ENCODE results near the gene CLEC2D. TPM values are rescaled to one million over a fixed set of nuclear protein-coding genes. Genes with fewer than 3 reads are reported as not detected.

CLEC2D gene
- total and polyA plus RNA-seq, 2 donors (not counting 1 experiment from before 2014, with no cell fraction given), result 158 to 426 TPM

DNA sequence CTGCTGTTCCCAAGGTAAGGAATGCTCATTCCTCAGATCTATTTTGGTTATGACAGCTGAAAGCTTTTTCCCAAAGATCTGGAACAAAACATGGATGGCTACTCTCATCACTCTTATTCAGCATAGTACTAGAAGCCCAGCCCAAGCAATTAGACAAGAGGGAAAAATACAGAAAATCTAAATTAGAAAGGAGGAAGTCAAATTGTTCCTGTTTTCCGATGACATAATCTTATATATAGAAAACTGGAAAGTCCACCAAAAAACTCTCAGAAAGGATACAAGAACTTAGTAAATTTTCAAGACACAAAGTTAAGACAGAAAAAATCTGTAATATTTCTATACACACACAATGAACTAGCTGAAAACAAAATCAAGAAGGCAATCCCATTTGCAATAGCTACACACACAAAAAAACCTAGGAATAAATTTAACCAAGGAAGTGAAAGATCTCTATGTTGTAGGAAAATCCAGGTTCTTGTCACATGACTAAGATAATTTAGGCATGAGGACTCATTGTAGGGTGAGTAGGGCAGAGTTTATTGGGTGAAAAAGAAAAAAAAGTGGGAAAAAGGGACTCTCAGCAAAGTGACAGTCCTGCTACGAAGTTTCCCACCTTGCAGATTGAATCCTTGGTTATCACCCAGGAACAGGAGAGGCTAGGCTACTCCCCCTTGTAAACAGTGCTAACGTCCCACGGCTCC is 33.2 kb upstream of the CLEC2D start:
- intact Hi-C loops (cut with micrococcal nuclease), result no loop called here
- H3K4me3 Mint-ChIP-seq, result peak overlapping the region; percentile 51
- no peak for TF ChIP-seq EZH2 (IDR thresholded peaks at IDR 0.05; ENCODE audit: borderline replicate concordance, insufficient read depth, low read depth, low read length, poor library complexity, severe bottlenecking)
- TF ChIP-seq, protein P1, sequence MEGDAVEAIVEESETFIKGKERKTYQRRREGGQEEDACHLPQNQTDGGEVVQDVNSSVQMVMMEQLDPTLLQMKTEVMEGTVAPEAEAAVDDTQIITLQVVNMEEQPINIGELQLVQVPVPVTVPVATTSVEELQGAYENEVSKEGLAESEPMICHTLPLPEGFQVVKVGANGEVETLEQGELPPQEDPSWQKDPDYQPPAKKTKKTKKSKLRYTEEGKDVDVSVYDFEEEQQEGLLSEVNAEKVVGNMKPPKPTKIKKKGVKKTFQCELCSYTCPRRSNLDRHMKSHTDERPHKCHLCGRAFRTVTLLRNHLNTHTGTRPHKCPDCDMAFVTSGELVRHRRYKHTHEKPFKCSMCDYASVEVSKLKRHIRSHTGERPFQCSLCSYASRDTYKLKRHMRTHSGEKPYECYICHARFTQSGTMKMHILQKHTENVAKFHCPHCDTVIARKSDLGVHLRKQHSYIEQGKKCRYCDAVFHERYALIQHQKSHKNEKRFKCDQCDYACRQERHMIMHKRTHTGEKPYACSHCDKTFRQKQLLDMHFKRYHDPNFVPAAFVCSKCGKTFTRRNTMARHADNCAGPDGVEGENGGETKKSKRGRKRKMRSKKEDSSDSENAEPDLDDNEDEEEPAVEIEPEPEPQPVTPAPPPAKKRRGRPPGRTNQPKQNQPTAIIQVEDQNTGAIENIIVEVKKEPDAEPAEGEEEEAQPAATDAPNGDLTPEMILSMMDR (IDR thresholded peaks at IDR 0.05), result no peak
- ChIA-PET POLR2A (interaction anchor here (1.3 kb wide), 1 partner anchor 12 kb away, joined by 3 read pairs; no protein-coding TSS in a partner anchor), CTCF (interaction anchor here (0.6 to 7.7 kb wide), 14 partner anchors 11 to 162 kb away, joined by 3 to 113 read pairs (median 4); partner anchors contain the start of gene CLEC2D)
- Histone ChIP-seq H3K9ac (ENCODE audit: low read length) (no peak overlapping the region), H3K27me3 (replicated peaks in 1 of 4; ENCODE audit: control extremely low read depth in 1 of 4, control insufficient read depth in 3 of 4, insufficient read depth in 4 of 4, low read length in 3 of 4) (no peaks in the 10 kb centered on the region), H3K79me2 (ENCODE audit: control insufficient read depth, insufficient read depth, low read length) (peaks cover 42% of the 10 kb centered on the region), H2AFZ (ENCODE audit: insufficient read depth, low read depth, low read length, poor library complexity, severe bottlenecking) (no peak overlapping the region), H3K9me3 (ENCODE audit: control extremely low read depth in 1 of 3, control insufficient read depth in 2 of 3, insufficient read depth in 1 of 3, low read length in 2 of 3) (peaks cover 0 to 11% (median 10%) of the 10 kb centered on the region in 3 donors), H3K36me3 (replicated peaks in 1 of 2; ENCODE audit: control extremely low read depth in 1 of 2, control insufficient read depth in 1 of 2, extremely low read depth in 1 of 2, insufficient read depth in 2 of 2, low read length in 1 of 2) (no peaks in the 10 kb centered on the region), H3K4me2 (replicated peaks; ENCODE audit: low read depth, low read length, poor library complexity, severe bottlenecking) (peak overlapping the region; percentile 51), H3K4me1 (ENCODE audit: control insufficient read depth in 2 of 2, insufficient read depth in 2 of 2, low read length in 2 of 2) (peaks cover 48 to 55% of the 10 kb centered on the region in 2 donors), H3K27ac (ENCODE audit: low read length in 2 of 2) (peak overlapping the region; percentile 58 to 82), H3K4me3 (ENCODE audit: control extremely low read depth in 1 of 5, extremely low read depth in 1 of 5, insufficient read depth in 1 of 5, low read depth in 2 of 5, low read length in 4 of 5) (no peak overlapping the region), H4K20me1 (ENCODE audit: control insufficient read depth, insufficient read depth, low read length, poor library complexity, severe bottlenecking) (no peaks in the 10 kb centered on the region)
- peaks cover 57% of the 10 kb centered on the region for H3K4me1 Mint-ChIP-seq
- WGBS (ENCODE audit: insufficient coverage), result 90% methylated on average over 2 of the region's 4 CpGs
- no peaks in the 10 kb centered on the region for H3K27me3 Mint-ChIP-seq
- DNase-seq, result peak; percentile 33
- no peak for ATAC-seq (ENCODE audit: low read depth)
- H3K9me3 Mint-ChIP-seq (ENCODE audit: insufficient read depth), result peaks cover 2% of the 10 kb centered on the region
- H3K27ac Mint-ChIP-seq, result peak overlapping the region; percentile 76

DNA sequence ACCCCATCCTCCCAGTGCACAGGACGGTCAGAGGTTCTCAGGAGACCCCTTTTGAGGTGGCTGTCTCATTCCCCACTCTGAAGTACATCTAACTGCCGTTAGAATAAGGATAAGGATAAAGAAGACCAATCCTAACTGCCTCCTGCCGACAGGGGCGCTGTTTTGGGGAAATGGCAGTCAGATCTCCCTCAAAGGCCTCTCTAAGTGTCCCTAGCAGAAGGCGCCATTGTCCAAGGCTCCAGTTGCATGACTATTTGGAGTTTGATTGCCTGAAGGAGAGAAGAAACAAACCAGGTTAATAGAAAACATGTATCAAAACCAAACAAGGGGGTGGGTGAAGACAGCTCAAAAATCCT is 32.7 kb upstream of the CLEC2D start:
- H3K27ac Mint-ChIP-seq, result peak overlapping the region; percentile 76
- Histone ChIP-seq H3K27me3 (replicated peaks in 1 of 4; ENCODE audit: control extremely low read depth in 1 of 4, control insufficient read depth in 3 of 4, insufficient read depth in 4 of 4, low read length in 3 of 4) (no peaks in the 10 kb centered on the region), H3K4me3 (ENCODE audit: control extremely low read depth in 1 of 5, extremely low read depth in 1 of 5, insufficient read depth in 1 of 5, low read depth in 2 of 5, low read length in 4 of 5) (no peak overlapping the region), H3K36me3 (replicated peaks in 1 of 2; ENCODE audit: control extremely low read depth in 1 of 2, control insufficient read depth in 1 of 2, extremely low read depth in 1 of 2, insufficient read depth in 2 of 2, low read length in 1 of 2) (no peaks in the 10 kb centered on the region), H4K20me1 (ENCODE audit: control insufficient read depth, insufficient read depth, low read length, poor library complexity, severe bottlenecking) (no peaks in the 10 kb centered on the region), H3K27ac (ENCODE audit: low read length in 2 of 2) (peak overlapping the region; percentile 58 to 82), H3K9ac (ENCODE audit: low read length) (no peak overlapping the region), H3K9me3 (ENCODE audit: control extremely low read depth in 1 of 3, control insufficient read depth in 2 of 3, insufficient read depth in 1 of 3, low read length in 2 of 3) (peaks cover 0 to 14% (median 10%) of the 10 kb centered on the region in 3 donors), H3K4me1 (ENCODE audit: control insufficient read depth in 2 of 2, insufficient read depth in 2 of 2, low read length in 2 of 2) (peaks cover 48 to 55% of the 10 kb centered on the region in 2 donors), H3K79me2 (ENCODE audit: control insufficient read depth, insufficient read depth, low read length) (peaks cover 42% of the 10 kb centered on the region), H3K4me2 (replicated peaks; ENCODE audit: low read depth, low read length, poor library complexity, severe bottlenecking) (peak overlapping the region; percentile 51), H2AFZ (ENCODE audit: insufficient read depth, low read depth, low read length, poor library complexity, severe bottlenecking) (no peak overlapping the region)
- no peaks in the 10 kb centered on the region for H3K27me3 Mint-ChIP-seq
- H3K9me3 Mint-ChIP-seq (ENCODE audit: insufficient read depth), result peaks cover 2% of the 10 kb centered on the region
- intact Hi-C loops (cut with micrococcal nuclease), result no loop called here
- TF ChIP-seq, protein P1 (IDR thresholded peaks at IDR 0.05), result no peak
- no peak for TF ChIP-seq EZH2 (IDR thresholded peaks at IDR 0.05; ENCODE audit: borderline replicate concordance, insufficient read depth, low read depth, low read length, poor library complexity, severe bottlenecking)
- H3K4me1 Mint-ChIP-seq, result peaks cover 57% of the 10 kb centered on the region
- CTCF ChIA-PET, result interaction anchor here (0.6 to 7.7 kb wide), 11 partner anchors 13 to 162 kb away, joined by 3 to 113 read pairs (median 7); partner anchors contain the start of gene CLEC2D
- ATAC-seq (ENCODE audit: low read depth) (no peak), DNase-seq (no peak)
- POLR2A ChIA-PET, result interaction anchor here (1.3 kb wide), 1 partner anchor 11 kb away, joined by 3 read pairs; no protein-coding TSS in a partner anchor
- H3K4me3 Mint-ChIP-seq, result no peak overlapping the region
- no CpG with 5 or more reads among the region's 5 CpGs for WGBS (ENCODE audit: insufficient coverage)
